ENCODE measurements around the gene SPIB.

GRCh38 chr19:50464348-50464747 is 45.6 kb downstream of the SPIB start:
- TF ChIP-seq CTCF (IDR thresholded peaks at IDR 0.05): no peak
- TF ChIP-seq POLR2A (IDR thresholded peaks at IDR 0.05): no peak
- no peak for TF ChIP-seq POLR2AphosphoS5 (IDR thresholded peaks at IDR 0.05)
